ENCODE data around the gene NRG3. TPM values are rescaled to one million over a fixed set of nuclear protein-coding genes. Genes with fewer than 3 reads are reported as not detected.

Gene NRG3
- total RNA-seq, 1 experiment from 2014 or later: not detected

DNA sequence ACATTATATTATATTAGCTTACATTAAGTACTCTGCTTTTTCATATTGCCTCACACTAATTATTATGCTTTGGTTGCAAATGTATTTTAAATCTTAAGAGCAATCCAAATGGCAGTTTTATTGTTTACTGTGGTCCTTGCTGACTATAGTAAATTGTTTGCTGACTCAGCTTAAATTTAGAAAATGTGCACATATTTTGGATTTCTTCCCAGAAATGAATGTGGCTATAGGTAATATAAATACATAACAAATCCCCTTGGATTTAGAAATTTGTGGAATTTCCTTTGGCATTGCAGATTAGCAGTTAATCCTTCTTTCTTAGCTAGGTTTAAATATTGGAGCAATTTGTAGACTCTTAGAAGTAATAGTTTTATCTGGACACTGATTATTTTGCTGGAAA lies 565.8 kb downstream of the NRG3 start:
- no TSS peak for BruUV-seq (replicated peaks)
- Histone ChIP-seq H3K4me1 (ENCODE audit: control insufficient read depth in 1 of 2, insufficient read depth in 2 of 2, low read length in 2 of 2) (no peaks in the 10 kb centered on the region), H3K4me3 (replicated peaks in 1 of 2; ENCODE audit: low read depth in 1 of 2, low read length in 2 of 2) (no peak overlapping the region), H3K27me3 (ENCODE audit: insufficient read depth, low read length) (no peaks in the 10 kb centered on the region), H3K27ac (ENCODE audit: low read depth, low read length) (no peak overlapping the region), H3K9me2 (ENCODE audit: insufficient read depth) (no peaks in the 10 kb centered on the region), H2AFZ (ENCODE audit: low read depth, low read length, poor library complexity, severe bottlenecking) (no peak overlapping the region), H3K9me3 (ENCODE audit: control insufficient read depth in 1 of 2, insufficient read depth in 1 of 2, low read depth in 1 of 2, low read length in 2 of 2) (peaks cover 6 to 9% of the 10 kb centered on the region in 2 experiments; a peak in 2 of 4 replicates), H3K79me2 (ENCODE audit: insufficient read depth, low read length) (no peaks in the 10 kb centered on the region), H4K20me1 (ENCODE audit: insufficient read depth) (no peaks in the 10 kb centered on the region), H3K9ac (ENCODE audit: low read length) (no peak overlapping the region), H3K36me3 (ENCODE audit: control insufficient read depth in 1 of 2, insufficient read depth in 2 of 2, low read length in 2 of 2) (no peaks in the 10 kb centered on the region), H3K4me2 (ENCODE audit: low read length) (no peak overlapping the region)
- no peak for ATAC-seq
- ChIA-PET RAD21 (ENCODE audit: low non-redundant PET in 1 of 2, low total read pairs in 2 of 2, uncharacterized antibody in 2 of 2, unreplicated experiment in 2 of 2) (no interaction called here), CTCF (no interaction called here), POLR2A (no interaction called here)
- TF ChIP-seq, protein P1, sequence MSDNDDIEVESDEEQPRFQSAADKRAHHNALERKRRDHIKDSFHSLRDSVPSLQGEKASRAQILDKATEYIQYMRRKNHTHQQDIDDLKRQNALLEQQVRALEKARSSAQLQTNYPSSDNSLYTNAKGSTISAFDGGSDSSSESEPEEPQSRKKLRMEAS (IDR thresholded peaks at IDR 0.05): no peak
- TF ChIP-seq, protein P2, sequence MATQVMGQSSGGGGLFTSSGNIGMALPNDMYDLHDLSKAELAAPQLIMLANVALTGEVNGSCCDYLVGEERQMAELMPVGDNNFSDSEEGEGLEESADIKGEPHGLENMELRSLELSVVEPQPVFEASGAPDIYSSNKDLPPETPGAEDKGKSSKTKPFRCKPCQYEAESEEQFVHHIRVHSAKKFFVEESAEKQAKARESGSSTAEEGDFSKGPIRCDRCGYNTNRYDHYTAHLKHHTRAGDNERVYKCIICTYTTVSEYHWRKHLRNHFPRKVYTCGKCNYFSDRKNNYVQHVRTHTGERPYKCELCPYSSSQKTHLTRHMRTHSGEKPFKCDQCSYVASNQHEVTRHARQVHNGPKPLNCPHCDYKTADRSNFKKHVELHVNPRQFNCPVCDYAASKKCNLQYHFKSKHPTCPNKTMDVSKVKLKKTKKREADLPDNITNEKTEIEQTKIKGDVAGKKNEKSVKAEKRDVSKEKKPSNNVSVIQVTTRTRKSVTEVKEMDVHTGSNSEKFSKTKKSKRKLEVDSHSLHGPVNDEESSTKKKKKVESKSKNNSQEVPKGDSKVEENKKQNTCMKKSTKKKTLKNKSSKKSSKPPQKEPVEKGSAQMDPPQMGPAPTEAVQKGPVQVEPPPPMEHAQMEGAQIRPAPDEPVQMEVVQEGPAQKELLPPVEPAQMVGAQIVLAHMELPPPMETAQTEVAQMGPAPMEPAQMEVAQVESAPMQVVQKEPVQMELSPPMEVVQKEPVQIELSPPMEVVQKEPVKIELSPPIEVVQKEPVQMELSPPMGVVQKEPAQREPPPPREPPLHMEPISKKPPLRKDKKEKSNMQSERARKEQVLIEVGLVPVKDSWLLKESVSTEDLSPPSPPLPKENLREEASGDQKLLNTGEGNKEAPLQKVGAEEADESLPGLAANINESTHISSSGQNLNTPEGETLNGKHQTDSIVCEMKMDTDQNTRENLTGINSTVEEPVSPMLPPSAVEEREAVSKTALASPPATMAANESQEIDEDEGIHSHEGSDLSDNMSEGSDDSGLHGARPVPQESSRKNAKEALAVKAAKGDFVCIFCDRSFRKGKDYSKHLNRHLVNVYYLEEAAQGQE (IDR thresholded peaks at IDR 0.05; ENCODE audit: low read depth): no peak
- no peak for TF ChIP-seq POLR2AphosphoS5 (IDR thresholded peaks at IDR 0.05; ENCODE audit: low read depth, low read length)
- TF ChIP-seq EZH2phosphoT487 (IDR thresholded peaks at IDR 0.05; ENCODE audit: borderline replicate concordance): no peak
- no peak for TF ChIP-seq ZNF274 (IDR thresholded peaks at IDR 0.05; ENCODE audit: low read depth, low read length)
- intact Hi-C loops (cut with micrococcal nuclease): no loop called here
- no peak for DNase-seq (ENCODE audit: low read depth, low spot score)

DNA sequence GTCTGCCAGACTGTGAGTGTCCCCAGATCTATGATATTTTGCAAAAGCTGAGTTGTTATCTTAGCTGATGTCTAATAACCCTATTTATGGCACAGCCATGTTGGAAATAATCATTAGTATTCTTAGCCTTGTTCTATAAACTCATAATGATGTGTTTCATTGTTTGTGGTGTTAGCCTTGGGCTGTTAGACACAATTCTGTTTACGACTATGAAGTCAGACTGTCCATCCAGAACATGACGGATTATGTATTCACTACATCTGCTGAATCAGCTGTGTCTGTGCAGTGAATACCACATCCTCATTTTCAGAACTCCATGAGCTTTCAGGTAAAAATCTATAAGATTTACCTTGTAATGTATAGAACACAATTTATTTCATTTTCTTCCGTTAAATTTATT lies 577.1 kb downstream of the NRG3 start:
- no peaks in the 10 kb centered on the region for H3K27me3 ChIP-seq (ENCODE audit: insufficient read depth, low read length)
- ATAC-seq (no peak), DNase-seq (ENCODE audit: low read depth, low spot score) (no peak)
- H3K9me2 ChIP-seq (ENCODE audit: insufficient read depth): no peaks in the 10 kb centered on the region
- no peak overlapping the region for H2AFZ ChIP-seq (ENCODE audit: low read depth, low read length, poor library complexity, severe bottlenecking)
- intact Hi-C loops (cut with micrococcal nuclease): no loop called here
- H3K4me2 ChIP-seq (ENCODE audit: low read length): no peak overlapping the region
- TF ChIP-seq EZH2phosphoT487 (IDR thresholded peaks at IDR 0.05; ENCODE audit: borderline replicate concordance) (no peak), YY1 (IDR thresholded peaks at IDR 0.05; ENCODE audit: extremely low read depth, insufficient replicate concordance, low read depth, low read length) (no peak), EGR1 (IDR thresholded peaks at IDR 0.05; ENCODE audit: low read depth) (no peak), POLR2A (IDR thresholded peaks at IDR 0.05; ENCODE audit: borderline replicate concordance, extremely low read depth, insufficient read depth, insufficient read length) (no peak), CBX3 (IDR thresholded peaks at IDR 0.05; ENCODE audit: low read depth) (no peak), ZNF274 (IDR thresholded peaks at IDR 0.05; ENCODE audit: low read depth, low read length) (no peak)
- TF ChIP-seq, protein P1 (IDR thresholded peaks at IDR 0.05): no peak
- TF ChIP-seq, protein P2 (IDR thresholded peaks at IDR 0.05; ENCODE audit: low read depth): no peak
- ChIA-PET RAD21 (ENCODE audit: low non-redundant PET in 1 of 2, low total read pairs in 2 of 2, uncharacterized antibody in 2 of 2, unreplicated experiment in 2 of 2) (no interaction called here), CTCF (no interaction called here), POLR2A (no interaction called here)
- peaks cover 0 to 23% of the 10 kb centered on the region in 2 experiments; a peak in 2 of 4 replicates for H3K9me3 ChIP-seq (ENCODE audit: control insufficient read depth in 1 of 2, insufficient read depth in 1 of 2, low read depth in 1 of 2, low read length in 2 of 2)
- H3K36me3 ChIP-seq (ENCODE audit: control insufficient read depth in 1 of 2, insufficient read depth in 2 of 2, low read length in 2 of 2): no peaks in the 10 kb centered on the region
- no peak overlapping the region for H3K9ac ChIP-seq (ENCODE audit: low read length)
- no peak overlapping the region for H3K4me3 ChIP-seq (replicated peaks in 1 of 2; ENCODE audit: low read depth in 1 of 2, low read length in 2 of 2)
- H3K79me2 ChIP-seq (ENCODE audit: insufficient read depth, low read length): no peaks in the 10 kb centered on the region
- H3K4me1 ChIP-seq (ENCODE audit: control insufficient read depth in 1 of 2, insufficient read depth in 2 of 2, low read length in 2 of 2): no peaks in the 10 kb centered on the region
- H4K20me1 ChIP-seq (ENCODE audit: insufficient read depth): no peaks in the 10 kb centered on the region
- H3K27ac ChIP-seq (ENCODE audit: low read depth, low read length): no peak overlapping the region
- BruUV-seq (replicated peaks): no TSS peak
